GM23248 (cell line): ENCODE measurements around the gene MLXIPL. TPM values are rescaled to one million over a fixed set of nuclear protein-coding genes. Genes with fewer than 3 reads are reported as not detected.

Experiments
- DNase-seq: peaks from one replicate; pipeline ENCODE4 v3.0.0-alpha.2; 2015
- H2AFZ ChIP-seq: fragments of 200-600 bp; sonication (generic); 2 replicates; pipeline ENCODE4 v1.6.1; 2016; ENCODE audit warnings: antibody characterized with exemption
- H3F3A ChIP-seq: fragments of 200-600 bp; sonication (generic); 2 replicates; pipeline ENCODE4 v1.6.1; 2016; ENCODE audit warnings: mild to moderate bottlenecking, antibody characterized with exemption, mixed run types; ENCODE audit not compliant: insufficient read depth
- H3K27ac ChIP-seq: fragments of 200-600 bp; sonication (generic); 2 replicates; pipeline ENCODE4 v1.5.1; 2016; ENCODE audit warnings: mild to moderate bottlenecking
- H3K27me3 ChIP-seq: fragments of 200-600 bp; sonication (generic); replicated peaks from 2 replicates; pipeline ENCODE4 v1.6.1; 2016; ENCODE audit warnings: mild to moderate bottlenecking; ENCODE audit not compliant: insufficient read depth
- H3K36me3 ChIP-seq: fragments of 200-600 bp; sonication (generic); 2 replicates; pipeline ENCODE4 v1.6.1; 2016; ENCODE audit warnings: low read depth, mild to moderate bottlenecking
- H3K4me1 ChIP-seq: fragments of 200-600 bp; sonication (generic); 2 replicates; pipeline ENCODE4 v1.6.1; 2016; ENCODE audit warnings: mild to moderate bottlenecking; ENCODE audit not compliant: insufficient read depth
- H3K4me2 ChIP-seq: fragments of 200-600 bp; sonication (generic); one replicate; pipeline ENCODE4 v1.6.1; 2016; ENCODE audit warnings: mild to moderate bottlenecking; ENCODE audit not compliant: unreplicated experiment
- H3K4me3 ChIP-seq: fragments of 200-600 bp; sonication (generic); 2 replicates; pipeline ENCODE4 v1.5.1; 2016; ENCODE audit warnings: mild to moderate bottlenecking
- H3K79me2 ChIP-seq: fragments of 200-600 bp; sonication (generic); 2 replicates; pipeline ENCODE4 v1.6.1; 2016; ENCODE audit warnings: mild to moderate bottlenecking; ENCODE audit not compliant: insufficient read depth
- H3K9ac ChIP-seq: fragments of 200-600 bp; sonication (generic); 2 replicates; pipeline ENCODE4 v1.6.1; 2016; ENCODE audit warnings: mild to moderate bottlenecking
- H3K9me2 ChIP-seq: fragments of 200-600 bp; sonication (generic); 2 replicates; pipeline ENCODE4 v1.6.1; 2016; ENCODE audit warnings: mixed run types, mild to moderate bottlenecking, moderate library complexity; ENCODE audit not compliant: insufficient read depth
- H3K9me3 ChIP-seq: fragments of 200-600 bp; sonication (generic); one replicate; pipeline ENCODE4 v1.6.1; 2017; ENCODE audit warnings: low read depth
- H4K20me1 ChIP-seq: fragments of 200-600 bp; sonication (generic); 2 replicates; pipeline ENCODE4 v1.6.0; 2016; ENCODE audit not compliant: insufficient read depth
- EZH2 ChIP-seq: fragments of 200-600 bp; sonication (generic); IDR thresholded peaks from 2 replicates; pipeline ENCODE4 v1.6.1; 2018; ENCODE audit warnings: antibody characterized with exemption, mild to moderate bottlenecking; ENCODE audit not compliant: insufficient read depth, poor library complexity, severe bottlenecking
- EZH2phosphoT487 ChIP-seq: fragments of 200-600 bp; sonication (generic); IDR thresholded peaks from 2 replicates; pipeline ENCODE4 v1.6.1; 2018; ENCODE audit warnings: antibody characterized with exemption, moderate library complexity, mild to moderate bottlenecking, low read depth; ENCODE audit not compliant: insufficient read depth
- WGBS, 2 experiments: methylation state at CpG; one replicate each; pipeline ENCODE4 v1.1.6; 2015 to 2017; ENCODE audit warnings: low lambda C conversion rate in 2 of 2, low coverage in 1 of 2; ENCODE audit errors: missing lambda C conversion rate in 2 of 2; 5-methylcytosine and 5-hydroxymethylcytosine counted together
- in situ Hi-C: fragments of 300-500 bp; cut with MboI; formaldehyde crosslinking; loops from 2 replicates; pipeline ENCODE4 v1.15.0; 2020
- polyA plus RNA-seq: library from polyadenylated mRNA; unstranded; fragments of >200 nt; fragmentation: Nextera tagmentation; extraction: Ambion mirVana; gene quantifications from 2 replicates; pipeline ENCODE4 v1.2.1, GENCODE V29; 2016
- total RNA-seq: library from RNA; depleted of rRNA; stranded (reverse); fragments of >200 nt; shearing (Covaris generic); gene quantifications from 2 replicates; pipeline ENCODE4 v1.2.3, GENCODE V29; 2014

MLXIPL gene
- total and polyA plus RNA-seq, 2 experiments from 2014 or later = not detected

DNA sequence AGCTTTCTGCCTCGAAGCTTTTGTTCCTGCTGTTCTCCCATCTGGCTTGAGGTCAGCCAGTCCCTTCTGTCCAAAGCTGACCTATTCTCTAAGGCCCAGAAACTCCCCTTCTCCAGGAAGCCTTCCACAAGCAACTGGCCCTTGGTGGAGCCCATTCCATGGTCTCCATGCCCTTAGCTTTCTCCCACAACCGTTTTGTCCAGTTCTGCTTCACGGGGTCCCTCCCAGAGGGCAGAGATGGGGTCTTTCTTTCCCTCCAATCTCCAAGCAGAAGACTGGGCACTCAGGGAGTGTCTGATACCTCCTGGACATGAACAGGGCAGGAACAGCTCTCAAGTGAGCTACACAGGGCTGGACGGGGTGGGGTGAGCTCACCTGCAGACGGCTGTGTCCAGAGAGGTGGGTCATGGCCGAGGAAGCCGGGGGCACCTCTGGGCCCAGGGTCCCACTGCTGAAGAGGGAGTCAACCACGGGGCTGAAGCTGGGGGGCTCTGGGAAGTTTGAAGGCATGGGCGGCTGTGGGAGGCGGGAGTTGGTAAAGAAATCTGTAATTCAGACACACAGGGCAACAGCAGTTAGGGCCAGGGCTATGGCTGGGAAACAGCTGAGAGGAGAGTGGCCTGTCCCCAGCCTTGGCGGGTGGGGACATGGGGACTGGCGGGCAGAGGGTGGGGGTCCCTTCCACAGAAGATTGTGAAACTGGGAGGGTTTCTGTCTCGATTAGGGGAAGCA, 25.0 kb downstream of the MLXIPL start:
- H3K4me2 ChIP-seq = no peak overlapping the region
- no peaks in the 10 kb centered on the region for H3K36me3 ChIP-seq
- no peak overlapping the region for H3K9ac ChIP-seq
- no peak for TF ChIP-seq EZH2phosphoT487
- no peak for TF ChIP-seq EZH2
- no peaks in the 10 kb centered on the region for H3K9me2 ChIP-seq
- no peaks in the 10 kb centered on the region for H3K79me2 ChIP-seq
- no peak for DNase-seq
- 61 to 70% methylated on average over 9 to 13 of the region's 13 CpGs for WGBS, 2 experiments
- H3K4me3 ChIP-seq = no peak overlapping the region
- in situ Hi-C loops = no loop called here
- H3F3A ChIP-seq = no peaks in the 10 kb centered on the region
- no peaks in the 10 kb centered on the region for H3K27me3 ChIP-seq
- no peaks in the 10 kb centered on the region for H3K4me1 ChIP-seq
- no peaks in the 10 kb centered on the region for H3K9me3 ChIP-seq
- no peak overlapping the region for H2AFZ ChIP-seq
- no peaks in the 10 kb centered on the region for H4K20me1 ChIP-seq
- no peak overlapping the region for H3K27ac ChIP-seq

DNA sequence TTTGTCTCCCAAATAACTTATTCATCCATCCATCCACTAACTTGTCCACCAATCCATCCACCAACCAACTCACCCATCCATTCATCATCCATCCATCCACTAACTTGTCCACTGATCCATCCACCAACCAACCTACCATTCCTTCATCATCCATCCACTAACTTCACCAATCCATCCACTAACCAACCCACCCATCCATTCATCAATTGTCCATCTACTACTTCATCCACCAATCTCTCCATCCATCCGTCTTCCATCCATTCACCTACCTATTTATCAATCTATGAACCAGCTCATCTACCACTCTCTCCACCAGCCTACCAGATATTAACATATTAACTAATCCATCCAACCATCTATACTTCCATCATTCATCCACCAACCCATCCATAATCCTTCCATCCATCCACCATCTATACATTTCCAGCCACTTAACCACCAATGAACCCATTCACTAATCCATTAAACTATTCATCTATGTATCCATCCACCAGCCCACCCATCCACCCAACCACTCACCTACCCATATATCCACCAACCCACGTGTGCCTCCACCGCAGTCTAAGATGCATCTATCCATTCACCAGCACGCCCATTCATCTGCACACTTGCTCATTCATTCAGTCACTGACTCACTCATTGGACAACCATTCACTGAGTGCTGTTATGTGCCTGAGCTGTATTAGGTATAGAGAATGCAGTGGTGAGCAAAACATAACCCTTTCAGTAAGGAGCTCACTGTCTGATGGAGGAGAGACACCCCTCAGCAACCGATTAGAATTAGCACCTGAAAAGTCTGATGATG, 26.1 kb downstream of the MLXIPL start:
- WGBS, 2 experiments = 81 to 89% methylated on average over 5 of the region's 5 CpGs
- in situ Hi-C loops = no loop called here
- no peak for DNase-seq

DNA sequence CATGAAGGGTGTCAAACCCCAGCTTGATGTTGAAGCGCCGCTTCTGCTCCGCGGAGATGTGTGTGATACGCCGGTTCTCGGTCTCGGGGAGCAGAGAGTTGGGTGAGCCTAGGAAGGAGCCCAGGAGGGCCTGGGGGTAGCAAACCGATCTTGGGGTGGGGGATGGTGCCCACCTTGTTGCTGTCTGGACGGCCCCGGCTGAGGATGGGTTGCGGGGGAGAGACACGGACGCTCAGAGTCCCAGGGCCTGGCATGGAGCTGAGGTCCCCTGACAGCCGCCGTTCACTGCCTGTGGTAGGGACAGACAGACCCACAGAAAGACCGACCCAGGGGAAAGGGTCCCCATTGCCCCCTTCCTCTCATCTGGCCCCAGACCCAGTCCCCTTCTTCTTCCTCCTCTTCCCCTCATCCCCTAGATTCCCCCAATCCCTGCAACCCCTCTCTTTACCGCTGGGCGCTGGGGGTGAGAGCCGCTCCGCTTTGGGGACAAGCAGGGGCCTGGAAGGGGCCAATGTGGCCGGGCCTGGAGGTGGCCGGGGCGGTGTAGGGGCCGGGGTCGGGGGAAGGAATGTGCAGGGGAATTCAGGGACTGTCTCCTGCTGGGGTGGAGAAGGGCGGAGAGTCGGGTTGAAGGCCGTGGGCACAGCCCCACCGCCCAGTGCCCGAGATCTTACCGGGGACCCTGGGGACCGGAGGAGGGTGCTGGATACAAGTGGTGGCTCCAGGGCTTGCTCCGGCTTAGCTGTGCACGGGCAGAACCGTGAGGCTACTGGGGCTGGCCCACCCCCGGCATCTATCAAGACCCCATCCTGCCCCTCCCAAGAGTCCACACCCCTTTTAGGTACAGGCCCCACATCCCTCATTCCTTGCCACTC, 27.9 kb downstream of the MLXIPL start:
- DNase-seq = no peak
- WGBS, 2 experiments = 63 to 68% methylated on average over 9 to 37 of the region's 37 CpGs

More for the DNA sequence above, 26.1 kb downstream of the MLXIPL start:
- no peaks in the 10 kb centered on the region for H3F3A ChIP-seq
- H3K27me3 ChIP-seq = no peaks in the 10 kb centered on the region
- no peak overlapping the region for H2AFZ ChIP-seq
- no peaks in the 10 kb centered on the region for H4K20me1 ChIP-seq
- no peaks in the 10 kb centered on the region for H3K9me3 ChIP-seq
- H3K36me3 ChIP-seq = no peaks in the 10 kb centered on the region
- TF ChIP-seq EZH2 = no peak
- no peak for TF ChIP-seq EZH2phosphoT487
- no peak overlapping the region for H3K9ac ChIP-seq
- H3K9me2 ChIP-seq = no peaks in the 10 kb centered on the region
- H3K27ac ChIP-seq = no peak overlapping the region
- H3K4me3 ChIP-seq = no peak overlapping the region
- no peaks in the 10 kb centered on the region for H3K4me1 ChIP-seq
- no peaks in the 10 kb centered on the region for H3K79me2 ChIP-seq
- no peak overlapping the region for H3K4me2 ChIP-seq

DNA sequence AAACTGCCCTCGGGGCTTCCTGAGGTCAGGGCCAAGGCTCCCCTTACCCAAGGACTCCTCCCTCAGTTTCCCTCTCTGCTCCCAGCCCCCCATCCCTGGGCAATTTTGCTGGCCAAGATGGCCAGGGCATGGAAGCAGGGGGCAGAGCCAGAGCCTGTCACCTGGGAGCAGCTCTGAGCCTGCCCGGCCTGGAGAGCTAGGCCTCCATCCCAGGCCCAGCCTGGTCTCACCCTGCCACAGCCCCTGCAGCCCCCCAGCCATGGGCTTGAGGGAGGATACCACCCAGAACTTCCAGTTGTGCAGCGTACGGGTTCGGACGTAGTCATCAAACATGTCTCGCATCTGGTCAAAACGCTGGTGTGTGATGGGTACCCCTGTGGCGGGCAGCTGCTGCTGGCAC, 29.0 kb downstream of the MLXIPL start:
- H2AFZ ChIP-seq = no peak overlapping the region
- no peak overlapping the region for H3K27ac ChIP-seq
- no peaks in the 10 kb centered on the region for H3F3A ChIP-seq
- no peaks in the 10 kb centered on the region for H4K20me1 ChIP-seq
- no peaks in the 10 kb centered on the region for H3K79me2 ChIP-seq
- H3K27me3 ChIP-seq = no peaks in the 10 kb centered on the region
- H3K36me3 ChIP-seq = no peaks in the 10 kb centered on the region
- no peak for DNase-seq
- no peaks in the 10 kb centered on the region for H3K9me3 ChIP-seq
- H3K4me3 ChIP-seq = no peak overlapping the region
- H3K9ac ChIP-seq = no peak overlapping the region
- H3K4me2 ChIP-seq = no peak overlapping the region
- H3K4me1 ChIP-seq = no peaks in the 10 kb centered on the region
- 78 to 82% methylated on average over 9 of the region's 9 CpGs for WGBS, 2 experiments
- TF ChIP-seq EZH2 = no peak
- no peak for TF ChIP-seq EZH2phosphoT487
- in situ Hi-C loops = no loop called here
- H3K9me2 ChIP-seq = no peaks in the 10 kb centered on the region

More for the DNA sequence above, 27.9 kb downstream of the MLXIPL start:
- H3K4me1 ChIP-seq = no peaks in the 10 kb centered on the region
- no peak overlapping the region for H3K27ac ChIP-seq
- H3F3A ChIP-seq = no peaks in the 10 kb centered on the region
- no peak overlapping the region for H3K9ac ChIP-seq
- no peaks in the 10 kb centered on the region for H3K36me3 ChIP-seq
- H2AFZ ChIP-seq = no peak overlapping the region
- no peaks in the 10 kb centered on the region for H3K27me3 ChIP-seq
- H3K79me2 ChIP-seq = no peaks in the 10 kb centered on the region
- no peaks in the 10 kb centered on the region for H3K9me2 ChIP-seq
- no peaks in the 10 kb centered on the region for H4K20me1 ChIP-seq
- H3K9me3 ChIP-seq = no peaks in the 10 kb centered on the region
- in situ Hi-C loops = no loop called here
- H3K4me3 ChIP-seq = no peak overlapping the region
- TF ChIP-seq EZH2phosphoT487 (no peak), EZH2 (no peak)
- H3K4me2 ChIP-seq = no peak overlapping the region
